Body of pancreas (tissue), 4 donors: Measurements from ENCODE around the gene OR52L1. TPM values are rescaled to one million over a fixed set of nuclear protein-coding genes. Genes with fewer than 3 reads are reported as not detected.
"Not testable (repeated sequence)": the region's sequence is repeated elsewhere in the genome, so short reads cannot be mapped to it uniquely, and the experiment has no call there.

ENCODE experiments used
- ATAC-seq: fragments of 150-250 bp; one replicate; pipeline ENCODE4 v1.9.1; 2016
- DNase-seq, 4 donors: peaks; one replicate each; pipeline ENCODE4 v3.0.0-alpha.2; 2019
- H3K27ac ChIP-seq, 4 donors: fragments of 200-600 bp; sonication (generic); 1 replicate in 3 of 4; 2 replicates in 1 of 4; pipeline versions ENCODE4 v1.5.1 to v1.6.1; 2016 to 2019; ENCODE audit warnings: mild to moderate bottlenecking in 1 of 4, mixed read lengths in 1 of 4, moderate library complexity in 1 of 4
- H3K27me3 ChIP-seq, 2 donors: fragments of 200-600 bp; sonication (generic); one replicate each; pipeline ENCODE4 v1.6.0; 2016; ENCODE audit warnings: mild to moderate bottlenecking in 1 of 2
- H3K36me3 ChIP-seq, 2 donors: fragments of 200-600 bp; sonication (generic); replicated peaks in 1 of 2; 2 replicates each; pipeline ENCODE4 v1.5.1; 2016; ENCODE audit warnings: low read depth in 2 of 2; ENCODE audit not compliant: insufficient read depth in 1 of 2
- H3K4me1 ChIP-seq: fragments of 200-600 bp; sonication (generic); one replicate; pipeline ENCODE4 v1.6.0; 2016
- H3K4me3 ChIP-seq, 2 donors: fragments of 200-600 bp; sonication (generic); 1 replicate in 1 of 2; 2 replicates in 1 of 2; pipeline ENCODE4 v1.5.1; 2016 to 2019
- H3K9me3 ChIP-seq, 3 donors: fragments of 200-600 bp; sonication (generic); 1 replicate in 2 of 3; 2 replicates in 1 of 3; pipeline ENCODE4 v1.5.1; 2016
- POLR2A ChIP-seq, 3 donors: fragments of 450-650 bp; IDR thresholded peaks; one replicate each; pipeline ENCODE4 v1.6.1; 2016; ENCODE audit warnings: antibody characterized with exemption in 3 of 3, mild to moderate bottlenecking in 2 of 3
- WGBS, 2 donors: methylation state at CpG; one replicate each; pipeline ENCODE4 v1.1.5; 2017; 5-methylcytosine and 5-hydroxymethylcytosine counted together
- intact Hi-C: fragments of 100-400 bp; cut with DNase I; formaldehyde crosslinking; loops from one replicate; pipeline ENCODE4 v1.15.1; 2023
- total RNA-seq, 2 donors: library from RNA; depleted of rRNA; stranded (reverse); fragments of >200 nt; gene quantifications; one replicate each; pipeline ENCODE4 v1.1.0, GENCODE V29; 2016
- TF ChIP-seq, protein P1 (sequence below), 7 experiments: fragments of 450-650 bp in 4 of 7; fragments of 200-600 bp in 3 of 7; sonication (generic) in 3 of 7; IDR thresholded peaks; one replicate each; pipeline ENCODE4 v1.5.1; 2016 to 2019; ENCODE audit warnings: antibody characterized with exemption in 7 of 7

OR52L1 gene
- total RNA-seq, 2 donors from 2014 or later = not detected

GRCh38 chr11:5983443-5983842, 3.3 kb downstream of the OR52L1 start:
- WGBS, 2 donors = 18 to 33% methylated on average over 1 of the region's 1 CpG
- Histone ChIP-seq H3K36me3 (no peaks in the 10 kb centered on the region), H3K4me3 (no peak overlapping the region), H3K9me3 (peaks cover 0 to 11% (median 0%) of the 10 kb centered on the region in 3 donors), H3K27ac (no peak overlapping the region), H3K27me3 (no peaks in the 10 kb centered on the region), H3K4me1 (no peaks in the 10 kb centered on the region)
- TF ChIP-seq, protein P1, sequence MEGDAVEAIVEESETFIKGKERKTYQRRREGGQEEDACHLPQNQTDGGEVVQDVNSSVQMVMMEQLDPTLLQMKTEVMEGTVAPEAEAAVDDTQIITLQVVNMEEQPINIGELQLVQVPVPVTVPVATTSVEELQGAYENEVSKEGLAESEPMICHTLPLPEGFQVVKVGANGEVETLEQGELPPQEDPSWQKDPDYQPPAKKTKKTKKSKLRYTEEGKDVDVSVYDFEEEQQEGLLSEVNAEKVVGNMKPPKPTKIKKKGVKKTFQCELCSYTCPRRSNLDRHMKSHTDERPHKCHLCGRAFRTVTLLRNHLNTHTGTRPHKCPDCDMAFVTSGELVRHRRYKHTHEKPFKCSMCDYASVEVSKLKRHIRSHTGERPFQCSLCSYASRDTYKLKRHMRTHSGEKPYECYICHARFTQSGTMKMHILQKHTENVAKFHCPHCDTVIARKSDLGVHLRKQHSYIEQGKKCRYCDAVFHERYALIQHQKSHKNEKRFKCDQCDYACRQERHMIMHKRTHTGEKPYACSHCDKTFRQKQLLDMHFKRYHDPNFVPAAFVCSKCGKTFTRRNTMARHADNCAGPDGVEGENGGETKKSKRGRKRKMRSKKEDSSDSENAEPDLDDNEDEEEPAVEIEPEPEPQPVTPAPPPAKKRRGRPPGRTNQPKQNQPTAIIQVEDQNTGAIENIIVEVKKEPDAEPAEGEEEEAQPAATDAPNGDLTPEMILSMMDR (IDR thresholded peaks at IDR 0.05) = no peak
- no peak for TF ChIP-seq POLR2A (IDR thresholded peaks at IDR 0.05)
- intact Hi-C loops = no loop called here
- DNase-seq = no peak
- ATAC-seq = no peak

DNA sequence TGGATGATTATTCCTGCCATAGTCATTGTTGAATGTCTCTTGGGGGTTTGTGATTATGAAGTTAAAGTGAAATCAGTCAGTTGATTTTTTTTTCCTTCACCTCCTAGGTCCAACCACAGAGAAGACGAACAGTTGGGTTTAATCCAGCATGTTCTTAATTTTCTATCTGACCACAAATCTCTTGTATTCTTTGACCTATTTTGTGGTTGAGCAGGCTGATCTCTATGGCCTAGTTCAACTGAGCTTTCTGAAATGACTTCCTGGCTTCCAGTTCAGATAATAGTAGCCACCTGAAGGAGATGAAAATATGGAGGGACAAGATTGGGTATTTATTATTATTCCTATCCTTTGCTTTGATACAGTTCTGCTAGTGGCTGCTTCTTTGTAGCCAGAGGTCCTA, 13.3 kb downstream of the OR52L1 start:
- no peak for TF ChIP-seq POLR2A (IDR thresholded peaks at IDR 0.05)
- TF ChIP-seq, protein P1 (IDR thresholded peaks at IDR 0.05) = no peak
- no peak for ATAC-seq
- intact Hi-C loops = no loop called here

DNA sequence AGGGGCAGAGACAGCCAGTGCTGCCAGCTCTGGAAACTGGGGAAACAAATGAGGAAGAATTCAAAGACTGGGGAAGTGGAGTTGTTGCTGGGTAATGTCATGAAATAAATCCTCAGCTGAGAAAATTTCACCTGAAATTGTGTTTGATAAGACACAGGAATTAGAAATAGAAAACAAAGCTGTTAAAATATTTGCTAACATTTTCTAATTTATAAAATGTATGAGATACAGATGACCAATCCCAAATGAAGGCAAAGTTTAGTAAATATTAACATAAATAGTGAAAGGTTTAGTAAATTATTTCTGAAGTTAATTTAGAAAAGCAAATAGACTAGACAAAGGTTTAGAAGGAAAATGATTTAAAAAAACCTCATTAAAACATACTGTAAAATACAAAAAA, 18.4 kb downstream of the OR52L1 start, which contains the start of gene OR56A5:
Gene OR56A5, minus strand, starts transcription at position 101 of the 400 bp plus-strand sequence. Its CDS starts 0 bp downstream, at position 101.
- intact Hi-C loops = no loop called here
- ATAC-seq = no peak
- Histone ChIP-seq H3K27me3 (no peaks in the 10 kb centered on the region), H3K4me3 (no peak within 1 kb of the TSS), H3K4me1 (no peaks in the 10 kb centered on the region), H3K27ac (no peak within 1 kb of the TSS), H3K36me3 (no peaks in the 10 kb centered on the region), H3K9me3 (no peaks in the 10 kb centered on the region)
- TF ChIP-seq, protein P1 (IDR thresholded peaks at IDR 0.05) = no peak
- no peak for TF ChIP-seq POLR2A (IDR thresholded peaks at IDR 0.05)
- DNase-seq = no peak

More for the DNA sequence above, 13.3 kb downstream of the OR52L1 start:
- no peak overlapping the region for H3K4me3 ChIP-seq
- H3K27me3 ChIP-seq = no peaks in the 10 kb centered on the region
- no peak overlapping the region for H3K27ac ChIP-seq
- H3K4me1 ChIP-seq = no peaks in the 10 kb centered on the region
- whole genome bisulfite sequencing, 2 donors = 45 to 64% methylated on average over 1 of the region's 1 CpG
- H3K36me3 ChIP-seq = no peaks in the 10 kb centered on the region
- DNase-seq = no peak
- H3K9me3 ChIP-seq = no peaks in the 10 kb centered on the region

DNA sequence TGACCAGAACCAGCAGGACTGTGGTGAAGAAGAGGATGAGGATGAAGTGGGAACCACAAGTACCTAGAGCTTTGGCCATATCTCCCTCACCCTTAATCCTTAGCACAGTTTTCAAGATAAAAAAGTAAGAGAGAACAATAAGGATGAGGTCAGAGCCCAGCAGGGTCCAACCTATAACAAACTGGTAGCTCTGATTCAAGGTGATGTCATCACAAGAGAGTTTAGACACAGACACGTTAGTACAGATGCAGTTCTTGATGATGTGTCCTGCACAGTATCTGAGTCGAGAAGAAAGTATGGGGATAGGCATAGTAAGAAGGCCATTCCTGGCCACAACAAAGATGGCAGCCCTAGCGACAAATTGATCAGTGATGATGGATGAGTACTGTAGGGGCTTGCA, 19.1 kb downstream of the OR52L1 start:
- Histone ChIP-seq H3K9me3 (no peaks in the 10 kb centered on the region), H3K36me3 (no peaks in the 10 kb centered on the region)
- no peak for ATAC-seq

DNA sequence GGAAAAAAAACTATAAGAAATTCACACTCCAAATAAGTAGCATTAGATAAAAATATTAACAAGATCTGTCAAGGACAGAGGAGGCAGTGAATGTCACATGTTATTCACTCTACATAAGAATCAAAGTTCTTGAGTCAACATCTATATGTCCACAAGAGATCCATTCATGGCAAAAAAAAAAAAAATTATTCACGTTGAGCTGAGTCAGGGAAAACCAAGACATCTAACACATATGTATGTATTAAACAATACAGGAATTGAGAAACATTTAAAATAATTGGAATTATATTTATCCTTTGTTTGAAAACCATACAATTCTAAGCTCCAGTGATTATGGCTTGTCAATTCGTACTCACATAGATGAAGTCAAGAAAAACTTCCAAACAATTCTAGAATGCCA, 19.8 kb downstream of the OR52L1 start:
- Histone ChIP-seq H3K27ac (no peak overlapping the region), H3K9me3 (peaks cover 0 to 4% (median 0%) of the 10 kb centered on the region in 3 donors), H3K36me3 (no peaks in the 10 kb centered on the region), H3K4me3 (no peak overlapping the region), H3K4me1 (no peaks in the 10 kb centered on the region), H3K27me3 (no peaks in the 10 kb centered on the region)
- DNase-seq (no peak), ATAC-seq (no peak)
- TF ChIP-seq POLR2A (IDR thresholded peaks at IDR 0.05) = no peak
- TF ChIP-seq, protein P1 (IDR thresholded peaks at IDR 0.05) = no peak
- WGBS, 2 donors = 46 to 50% methylated on average over 2 of the region's 2 CpGs
- intact Hi-C loops = no loop called here

More for the DNA sequence above, 19.1 kb downstream of the OR52L1 start:
- intact Hi-C loops = no loop called here
- Histone ChIP-seq H3K4me1 (no peaks in the 10 kb centered on the region), H3K27ac (no peak overlapping the region), H3K4me3 (no peak overlapping the region), H3K27me3 (no peaks in the 10 kb centered on the region)
- WGBS, 2 donors = 24 to 75% methylated on average over 3 of the region's 3 CpGs
- DNase-seq = no peak
- TF ChIP-seq, protein P1 (IDR thresholded peaks at IDR 0.05) = no peak
- no peak for TF ChIP-seq POLR2A (IDR thresholded peaks at IDR 0.05)

- H3K9me3 ChIP-seq = peaks cover 0 to 11% (median 0%) of the 10 kb centered on the region in 3 donors
- ATAC-seq, H3K36me3 ChIP-seq, H3K4me3 ChIP-seq, H3K27ac ChIP-seq, H3K27me3 ChIP-seq, intact Hi-C loops, DNase-seq, H3K4me1 ChIP-seq: not testable (repeated sequence)
- 82 to 87% methylated on average over 22 to 24 of the region's 40 CpGs for WGBS, 2 donors
These were observed 26.0 kb downstream of the OR52L1 start for GRCh38 chr11:5960704-5961320.
